GM18507 (cell line): ENCODE data around the gene ANKS1B.

Experiments
- DNase-seq: peaks from one replicate; pipeline ENCODE4 v3.0.0; 2011; ENCODE audit warnings: low read depth; ENCODE audit not compliant: insufficient read length; ENCODE audit errors: extremely low spot score
- FAIRE-seq: peaks from 2 replicates; lab custom pipeline; 2011; peaks lifted over from hg19 to GRCh38; lab: Jason Lieb, UNC

ANKS1B gene

GRCh38 chr12:98725476-98726247 is 1259.1 kb downstream of the ANKS1B start:
- FAIRE-seq, result peak; percentile 80
- DNase-seq, result peak; percentile 26

GRCh38 chr12:98724384-98725155 is 1260.2 kb downstream of the ANKS1B start:
- DNase-seq (no peak), FAIRE-seq (no peak)

DNA sequence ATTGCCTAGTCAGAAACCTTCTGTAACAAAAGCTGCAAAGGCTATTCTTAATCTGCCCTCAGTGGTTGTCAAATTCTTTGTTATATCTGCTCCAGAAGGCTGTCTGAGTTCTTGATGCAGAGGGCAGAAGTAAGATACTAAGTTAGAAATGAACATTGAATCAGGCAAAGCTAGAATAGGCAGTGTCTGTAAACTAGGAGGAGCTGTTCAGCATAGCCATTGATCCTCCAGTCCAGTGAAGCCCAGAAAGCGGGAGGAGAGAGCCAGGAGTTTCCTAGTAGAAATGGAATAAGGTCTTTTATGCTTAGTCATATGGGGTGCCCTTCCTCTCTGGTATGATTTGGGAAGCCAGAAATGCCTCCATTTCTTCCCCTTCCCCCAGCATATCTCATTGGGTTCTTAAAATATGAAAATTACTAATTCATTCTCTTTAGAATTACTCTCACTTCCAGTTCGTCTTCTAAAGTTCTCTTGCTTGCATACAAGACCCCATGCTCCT is 1263.5 kb downstream of the ANKS1B start:
- no peak for DNase-seq
- no peak for FAIRE-seq

DNA sequence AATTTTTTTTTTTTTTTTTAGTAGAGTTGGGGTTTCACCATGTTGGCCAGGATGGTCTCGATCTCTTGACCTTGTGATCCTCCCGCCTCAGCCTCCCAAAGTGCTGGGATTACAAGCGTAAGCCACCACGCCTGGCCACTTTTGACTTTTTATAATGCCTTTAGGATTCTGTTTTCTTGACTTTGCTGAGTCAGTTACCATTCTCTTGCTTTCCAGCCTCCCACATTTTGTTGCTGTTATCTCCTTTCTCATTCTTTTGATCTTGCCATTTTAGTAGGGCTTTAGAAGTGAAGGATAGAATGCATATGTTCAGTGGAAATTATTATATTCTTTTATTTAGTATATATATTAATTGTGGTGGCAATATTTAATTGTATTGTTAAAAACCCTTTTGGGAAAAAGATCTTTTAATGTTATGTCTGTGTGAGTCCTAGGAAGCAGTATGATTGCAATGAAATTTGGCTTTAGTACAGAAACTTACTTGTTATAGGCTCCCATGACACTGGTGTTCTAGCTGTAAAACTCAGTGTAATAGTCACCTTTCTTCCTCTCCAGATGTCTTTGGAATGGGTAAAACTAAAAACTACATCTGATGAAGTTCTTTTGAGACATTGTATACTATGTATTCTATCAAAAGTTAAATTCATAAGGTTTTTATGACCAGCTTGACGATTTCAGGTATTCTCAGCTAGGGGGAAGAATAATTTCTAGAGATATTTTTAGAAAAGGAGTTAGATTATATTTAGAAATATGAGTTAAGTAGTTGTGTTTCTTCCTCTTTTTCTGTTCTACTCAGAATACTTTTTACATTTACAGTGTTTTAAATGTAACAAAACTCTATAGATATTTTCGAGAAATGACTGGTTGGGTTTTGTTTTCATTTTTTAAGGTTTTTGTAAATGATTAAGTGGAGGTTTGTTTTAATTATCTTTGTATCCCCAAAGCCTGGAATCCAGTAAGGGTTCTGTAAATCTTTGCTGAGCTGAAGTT is 1264.9 kb downstream of the ANKS1B start:
- peak; percentile 57 for FAIRE-seq
- DNase-seq, result no peak

DNA sequence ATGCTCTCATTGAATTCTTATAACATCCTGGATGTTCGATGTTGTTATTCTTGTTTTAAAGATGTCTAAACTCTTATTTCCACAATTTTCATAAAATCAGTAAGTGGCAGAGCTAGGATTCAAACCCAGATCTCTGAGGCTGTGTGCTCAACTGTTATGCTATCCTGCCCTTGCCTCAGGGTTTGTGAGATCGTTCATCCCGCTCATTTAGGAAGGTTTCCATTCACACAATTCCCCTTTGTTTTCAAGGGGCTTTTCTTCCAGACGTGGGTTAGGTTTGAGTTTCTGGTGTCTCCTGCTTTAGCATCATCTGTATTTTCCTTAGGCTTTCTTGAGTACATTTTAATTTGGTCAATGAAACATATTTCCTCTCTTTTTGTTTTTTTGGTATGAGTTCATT is 1270.3 kb downstream of the ANKS1B start:
- FAIRE-seq, result no peak

GRCh38 chr12:98709022-98709421 is 1275.7 kb downstream of the ANKS1B start:
- FAIRE-seq (no peak), DNase-seq (no peak)

More for the DNA sequence above, 1270.3 kb downstream of the ANKS1B start:
- no peak for DNase-seq

GRCh38 chr12:98701166-98701565 is 1283.6 kb downstream of the ANKS1B start:
- no peak for FAIRE-seq
- DNase-seq, result no peak

GRCh38 chr12:98699586-98699985 is 1285.2 kb downstream of the ANKS1B start:
- DNase-seq (no peak), FAIRE-seq (no peak)

- FAIRE-seq, result peak; percentile 87
- peak; percentile 20 for DNase-seq
These were observed 1285.9 kb downstream of the ANKS1B start for GRCh38 chr12:98698603-98699463.

- no peak for DNase-seq
- no peak for FAIRE-seq
These were observed 1287.5 kb downstream of the ANKS1B start for GRCh38 chr12:98697209-98697608.

DNA sequence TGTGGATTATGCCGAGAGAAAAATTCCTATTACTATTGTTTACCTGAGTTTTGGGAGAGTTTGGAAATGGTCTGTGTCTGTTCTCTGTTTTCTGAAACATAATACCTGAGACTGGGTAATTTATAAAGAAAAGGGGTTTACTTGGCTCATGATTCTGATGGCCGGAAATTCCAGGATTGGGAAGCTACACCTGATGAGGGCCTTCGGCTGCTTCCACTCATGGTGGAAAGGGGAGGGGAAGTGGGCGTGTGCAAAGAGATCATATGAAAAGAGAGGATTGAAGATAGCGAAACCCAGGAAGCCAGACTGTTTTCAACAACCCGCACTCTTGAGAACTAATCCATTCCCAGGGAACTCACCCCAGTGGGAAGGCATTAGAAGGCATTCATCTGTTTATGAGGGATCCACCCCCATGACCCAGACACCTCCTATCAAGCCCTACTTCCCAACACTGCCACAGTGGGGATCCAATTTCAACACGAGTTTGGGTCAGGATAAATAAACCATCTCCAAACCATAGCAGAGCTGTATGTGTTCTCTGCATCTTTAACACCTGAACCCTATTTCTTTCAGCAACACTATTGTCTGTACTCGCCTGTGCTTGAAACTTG is 1288.6 kb downstream of the ANKS1B start:
- DNase-seq (no peak), FAIRE-seq (no peak)

DNA sequence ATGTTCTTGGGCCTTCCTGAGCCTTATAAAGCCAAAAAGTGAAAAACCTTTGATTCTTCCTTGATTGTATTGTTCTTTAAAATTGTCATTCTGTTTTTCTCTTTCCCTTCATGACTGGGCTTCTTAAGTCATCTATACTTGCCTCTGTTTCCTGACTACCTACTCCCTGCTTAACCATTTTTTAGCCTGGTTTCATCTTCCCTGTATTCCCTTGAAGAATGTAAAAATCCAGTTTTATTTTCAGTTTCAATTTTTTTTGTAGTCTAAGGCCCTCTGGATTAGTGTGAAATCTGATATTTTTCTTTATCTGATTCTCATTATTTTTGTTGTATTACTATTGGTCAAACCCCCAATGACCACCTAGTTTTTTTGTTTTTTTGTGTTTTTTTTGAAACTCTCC is 1293.4 kb downstream of the ANKS1B start:
- FAIRE-seq (no peak), DNase-seq (no peak)

- DNase-seq, result no peak
- no peak for FAIRE-seq
These were observed 1298.1 kb downstream of the ANKS1B start for GRCh38 chr12:98686603-98687002.
